K562 (cell line): ENCODE measurements around the gene YPEL5. TPM values are rescaled to one million over a fixed set of nuclear protein-coding genes. Genes with fewer than 3 reads are reported as not detected.

Experiments
- BRF1 ChIP-seq: IDR thresholded peaks from 3 replicates; pipeline ENCODE4 v1.6.1; 2011; ENCODE audit warnings: borderline replicate concordance, mild to moderate bottlenecking; ENCODE audit not compliant: insufficient read length; ENCODE audit errors: extremely low read depth
- CAMTA2 ChIP-seq: fragments of 250-450 bp; sonication (Bioruptor Pico); conservative IDR thresholded peaks from 2 replicates; pipeline ENCODE4 v1.5.1; 2022
- COPS2 ChIP-seq: fragments of 450-650 bp; conservative IDR thresholded peaks from 2 replicates; pipeline ENCODE4 v1.6.1; 2016; ENCODE audit warnings: mild to moderate bottlenecking, moderate library complexity
- E4F1 ChIP-seq: fragments of 250-450 bp; sonication (Bioruptor Pico); IDR thresholded peaks from 2 replicates; pipeline ENCODE4 v1.5.0; 2021; ENCODE audit warnings: mild to moderate bottlenecking, borderline replicate concordance
- EGR1 ChIP-seq: fragments of 450-650 bp; conservative IDR thresholded peaks from 2 replicates; pipeline ENCODE4 v1.6.1; 2017; ENCODE audit warnings: mild to moderate bottlenecking
- HINFP ChIP-seq: fragments of 450-650 bp; conservative IDR thresholded peaks from 2 replicates; pipeline ENCODE4 v1.6.1; 2016; ENCODE audit warnings: missing genetic modification characterization, low read depth, mild to moderate bottlenecking, control low read depth, missing compliant biosample characterization
- HOXB6 ChIP-seq: fragments of 250-450 bp; sonication (Bioruptor Pico); IDR thresholded peaks from 2 replicates; pipeline ENCODE4 v1.5.1; 2022; ENCODE audit warnings: mild to moderate bottlenecking, borderline replicate concordance
- MITF ChIP-seq: IDR thresholded peaks from 2 replicates; pipeline ENCODE4 v1.6.1; 2014; ENCODE audit warnings: antibody characterized with exemption
- NCOA4 ChIP-seq: fragments of 450-650 bp; IDR thresholded peaks from 2 replicates; pipeline ENCODE4 v1.6.1; 2018; ENCODE audit warnings: mild to moderate bottlenecking; ENCODE audit not compliant: partially characterized antibody
- NCOR1 ChIP-seq: fragments of 450-650 bp; IDR thresholded peaks from 2 replicates; pipeline ENCODE4 v1.6.1; 2016; ENCODE audit warnings: mild to moderate bottlenecking, moderate library complexity
- NFIX ChIP-seq: fragments of 250-450 bp; sonication (Bioruptor Pico); IDR thresholded peaks from 2 replicates; pipeline ENCODE4 v1.4.0; 2020; ENCODE audit warnings: low read depth, mild to moderate bottlenecking, moderate library complexity
- RCOR1 ChIP-seq, 2 experiments: IDR thresholded peaks; 2 replicates each; pipeline ENCODE4 v1.6.1; 2012; ENCODE audit warnings: low read depth in 2 of 2, low read length in 2 of 2, borderline replicate concordance in 1 of 2, improper control_type of control experiment in 1 of 2
- RFX5 ChIP-seq: IDR thresholded peaks from 2 replicates; pipeline ENCODE4 v1.6.1; 2011; ENCODE audit warnings: low read depth, mild to moderate bottlenecking, improper control_type of control experiment, low read length
- UBTF ChIP-seq, 2 experiments: IDR thresholded peaks; 2 replicates each; pipeline ENCODE4 v1.6.1; 2012; ENCODE audit warnings: improper control_type of control experiment in 2 of 2, low read depth in 2 of 2, low read length in 2 of 2, borderline replicate concordance in 1 of 2
- ZEB2 ChIP-seq: fragments of 450-650 bp; IDR thresholded peaks from 2 replicates; pipeline ENCODE4 v1.6.1; 2016
- ZNF239 ChIP-seq: fragments of 250-450 bp; sonication (Bioruptor Pico); IDR thresholded peaks from 2 replicates; pipeline ENCODE4 v1.4.0; 2020; ENCODE audit warnings: mild to moderate bottlenecking
- ZNF699 ChIP-seq: fragments of 250-450 bp; sonication (Bioruptor Pico); IDR thresholded peaks from 2 replicates; pipeline ENCODE4 v1.8.0; 2021; ENCODE audit warnings: mild to moderate bottlenecking, moderate library complexity; ENCODE audit not compliant: insufficient replicate concordance
- ZNF717 ChIP-seq: fragments of 250-450 bp; sonication (Bioruptor Pico); IDR thresholded peaks from 2 replicates; pipeline ENCODE4 v1.5.0; 2021
- ZSCAN29 ChIP-seq: fragments of 450-650 bp; IDR thresholded peaks from 2 replicates; pipeline ENCODE4 v1.6.1; 2017
- polyA plus RNA-seq, 8 experiments: library from polyadenylated mRNA; depleted of rRNA in 4 of 8; stranded (reverse) in 5 of 8; unstranded in 3 of 8; fragments of >200 nt; fragmentation: Nextera tagmentation in 2 of 8; fragmentation: Illumina TruSeq in 1 of 8; extraction: Ambion mirVana in 2 of 8; extraction: Trizol in 1 of 8; gene quantifications; 2 replicates each; pipeline versions ENCODE4 v1.2.1 to v1.2.3, GENCODE V29; 2011 to 2014; ENCODE audit warnings: inconsistent platforms in 1 of 8, missing spikeins in 1 of 8
- total RNA-seq, 7 experiments: library from RNA; depleted of rRNA in 6 of 7; stranded (reverse); fragments of >200 nt in 6 of 7; fragmentation: Illumina TruSeq in 2 of 7; extraction: Trizol in 2 of 7; gene quantifications; 2 replicates each; pipeline versions ENCODE4 v1.2.1 to v1.2.3, GENCODE V29; 2011 to 2021; ENCODE audit warnings: low replicate concordance in 1 of 7

Gene YPEL5
- total and polyA plus RNA-seq, 9 of the 15 experiments (the other 6 are each of a cell fraction or from before 2014, with no cell fraction given): 5.4 to 34.4 (median 12.3) TPM

GRCh38 chr2:30146337-30147195 lies at the start of gene YPEL5 (continued):
- TF ChIP-seq MITF (peak; percentile 32; the same call in 1 of the 2 replicates), EGR1 (no peak; the same call in 1 of the 2 replicates), ZNF717 (CRISPR knock-in tag) (no peak), NCOR1 (no peak), RCOR1 (IDR thresholded peaks at IDR 0.05; ENCODE audit: borderline replicate concordance in 1 of 2, low read depth in 2 of 2, low read length in 2 of 2) (peak in 1 of 2 experiments; percentile 33; a peak in 1 of 4 replicates), ZNF699 (CRISPR knock-in tag) (no peak), NFIX (CRISPR knock-in tag) (no peak), BRF1 (no peak), ZSCAN29 (no peak), HOXB6 (CRISPR knock-in tag) (no peak), ZNF239 (CRISPR knock-in tag) (no peak), ZEB2 (peak; percentile 58; the same call in 1 of the 2 replicates), E4F1 (CRISPR knock-in tag) (no peak), CAMTA2 (CRISPR knock-in tag) (no peak), RFX5 (no peak), COPS2 (no peak), UBTF (IDR thresholded peaks at IDR 0.05; ENCODE audit: borderline replicate concordance in 1 of 2, low read depth in 2 of 2, low read length in 2 of 2) (no peak), HINFP (no peak), NCOA4 (no peak)
